Stimulated activated CD8-positive, alpha-beta memory T cell treated with anti-CD3 and anti-CD28 coated beads, Interleukin-12 subunit alpha, Interleukin-12 subunit beta, amount 100 ng/mL, for 24 hours (primary cell): Measurements from ENCODE around the gene CD44.
A peak's percentile ranks its signal among the peaks of the same experiment; 100 is the strongest.
"Not testable (repeated sequence)": the region's sequence is repeated elsewhere in the genome, so short reads cannot be mapped to it uniquely, and the experiment has no call there.

ENCODE experiments used
- DNase-seq: peaks from one replicate; pipeline ENCODE4 v3.0.0-alpha.2; 2020; ENCODE audit errors: extremely low read depth

The CD44 gene

DNA sequence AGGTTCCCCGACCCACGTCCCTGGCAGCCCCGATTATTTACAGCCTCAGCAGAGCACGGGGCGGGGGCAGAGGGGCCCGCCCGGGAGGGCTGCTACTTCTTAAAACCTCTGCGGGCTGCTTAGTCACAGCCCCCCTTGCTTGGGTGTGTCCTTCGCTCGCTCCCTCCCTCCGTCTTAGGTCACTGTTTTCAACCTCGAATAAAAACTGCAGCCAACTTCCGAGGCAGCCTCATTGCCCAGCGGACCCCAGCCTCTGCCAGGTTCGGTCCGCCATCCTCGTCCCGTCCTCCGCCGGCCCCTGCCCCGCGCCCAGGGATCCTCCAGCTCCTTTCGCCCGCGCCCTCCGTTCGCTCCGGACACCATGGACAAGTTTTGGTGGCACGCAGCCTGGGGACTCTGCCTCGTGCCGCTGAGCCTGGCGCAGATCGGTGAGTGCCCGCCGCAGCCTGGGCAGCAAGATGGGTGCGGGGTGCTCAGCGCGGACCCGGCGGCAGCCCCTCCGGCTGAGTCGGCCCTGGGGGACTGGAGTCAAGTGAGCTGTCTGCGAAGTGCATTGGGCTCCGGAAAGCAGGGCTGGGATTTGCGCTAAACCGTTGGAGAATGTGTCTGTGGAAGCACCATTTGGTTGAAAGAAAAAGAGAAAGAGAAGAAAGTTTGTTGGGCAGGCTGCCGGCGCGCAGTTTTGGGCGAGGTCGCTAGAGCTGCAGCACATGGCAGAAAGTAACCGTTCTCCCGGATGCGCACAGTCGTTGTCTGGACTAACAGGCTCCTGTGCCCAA lies at the start of gene CD44:
Gene CD44 (plus strand): TSS at position 229 of the 779 bp plus-strand sequence. CDS start 133 bp downstream, at position 362.
- peak; percentile 49 for DNase-seq

DNA sequence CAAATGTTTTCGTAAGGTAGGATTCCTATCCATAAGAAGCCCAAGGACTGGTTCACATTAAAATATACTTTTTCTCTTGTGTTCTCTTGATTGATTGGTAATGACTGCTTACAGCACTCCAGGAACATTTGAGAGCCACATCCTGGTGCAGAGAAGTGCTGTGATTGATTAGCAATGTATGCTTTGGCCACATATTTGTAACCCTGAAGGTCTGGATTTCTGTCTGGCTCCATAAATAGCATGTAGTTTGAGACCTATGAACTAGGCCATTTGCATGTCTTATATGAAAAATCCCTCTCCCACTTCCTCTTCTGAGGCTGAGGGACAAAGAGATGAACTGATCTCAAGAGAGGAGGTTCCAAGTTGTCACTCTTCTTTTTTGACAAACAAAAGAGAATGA lies 49.3 kb upstream of the CD44 start:
- DNase-seq, result no peak

DNA sequence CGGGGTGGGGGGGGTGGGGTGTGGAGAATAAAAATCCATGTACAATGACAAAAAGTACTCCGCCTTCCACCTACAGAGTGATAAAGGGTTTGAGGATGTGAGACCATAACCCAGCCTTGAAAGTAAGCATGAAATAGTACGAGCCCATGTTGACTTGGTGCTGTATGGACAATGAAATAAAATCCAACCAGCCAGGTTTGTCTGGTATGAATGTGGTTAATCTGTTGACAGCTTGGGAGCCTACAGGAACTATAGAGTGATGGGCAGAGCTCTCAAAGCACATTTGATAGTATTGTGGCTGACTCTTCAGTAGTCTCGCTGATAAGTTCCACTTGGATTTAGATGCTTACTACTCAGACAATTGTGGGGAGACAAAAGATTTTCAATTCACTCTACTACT lies 48.8 kb upstream of the CD44 start:
- DNase-seq, result no peak

DNA sequence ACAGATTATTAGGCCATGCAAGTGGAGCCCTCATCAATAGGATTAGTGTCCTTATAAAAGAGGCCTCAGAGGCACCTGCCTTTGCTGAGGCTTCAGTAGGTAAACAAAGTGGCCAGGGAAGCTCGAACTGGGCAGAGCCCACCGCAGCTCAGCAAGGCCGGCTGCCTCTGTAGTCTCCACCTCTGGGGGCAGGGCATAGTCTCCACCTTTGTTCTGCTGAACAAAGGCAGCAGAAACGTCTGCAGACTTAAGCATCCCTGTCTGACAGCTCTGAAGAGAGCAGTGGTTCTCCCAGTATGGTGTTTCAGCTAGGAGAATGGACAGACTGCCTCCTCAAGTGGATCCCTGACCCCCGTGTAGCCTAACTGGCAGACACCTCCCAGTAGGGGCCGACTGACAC lies 48.0 kb upstream of the CD44 start:
- not testable (repeated sequence) for DNase-seq

DNA sequence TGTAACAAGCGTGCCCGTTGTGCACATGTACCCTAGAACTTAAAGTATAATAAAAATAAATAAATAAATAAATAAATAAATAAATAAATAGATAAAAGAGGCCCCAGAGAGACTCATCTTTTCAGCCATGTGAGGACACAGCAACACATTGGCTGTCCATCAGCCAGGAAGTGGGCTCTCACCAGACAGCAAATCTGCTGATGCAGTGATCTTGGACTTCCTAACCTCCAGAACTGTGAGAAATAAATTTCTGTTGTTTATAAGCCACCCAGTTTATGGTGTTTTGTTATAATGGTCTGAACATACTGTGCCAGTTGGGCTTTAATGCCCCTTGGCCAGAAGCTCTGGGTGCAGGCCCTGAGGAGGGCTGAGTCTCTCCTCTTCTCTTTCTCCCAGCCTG lies 42.2 kb upstream of the CD44 start:
- DNase-seq, result no peak

DNA sequence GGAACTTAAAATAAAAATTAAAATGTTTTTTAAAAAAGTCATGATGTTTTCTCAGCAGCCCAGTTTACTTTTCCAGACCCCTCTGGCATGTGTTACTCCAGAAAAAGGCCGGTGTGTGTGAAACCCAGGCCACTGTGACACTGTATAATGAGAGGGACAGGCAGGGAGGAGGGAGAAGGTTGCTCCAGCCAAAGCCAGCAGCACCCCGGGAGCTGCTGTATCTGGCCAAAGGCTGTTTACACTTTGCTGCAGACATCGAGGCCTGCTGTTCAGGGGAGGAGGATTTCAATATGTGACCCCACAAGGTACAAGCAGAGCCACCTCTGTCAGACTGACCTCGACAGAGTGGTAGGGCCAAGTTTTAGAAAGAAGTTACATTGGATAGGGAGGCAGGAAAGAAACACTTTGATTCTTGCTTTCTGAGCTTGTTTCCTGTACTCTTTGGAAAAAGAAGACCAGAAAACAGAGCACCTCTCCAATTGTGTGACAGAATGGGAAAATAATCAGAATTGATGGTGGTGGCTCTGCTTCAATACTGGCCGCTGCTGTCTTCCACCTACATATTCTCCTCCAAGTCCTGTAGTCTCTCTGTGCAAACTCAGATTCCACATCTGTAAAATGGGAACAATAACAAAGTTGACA lies 41.0 kb upstream of the CD44 start:
- no peak for DNase-seq

DNA sequence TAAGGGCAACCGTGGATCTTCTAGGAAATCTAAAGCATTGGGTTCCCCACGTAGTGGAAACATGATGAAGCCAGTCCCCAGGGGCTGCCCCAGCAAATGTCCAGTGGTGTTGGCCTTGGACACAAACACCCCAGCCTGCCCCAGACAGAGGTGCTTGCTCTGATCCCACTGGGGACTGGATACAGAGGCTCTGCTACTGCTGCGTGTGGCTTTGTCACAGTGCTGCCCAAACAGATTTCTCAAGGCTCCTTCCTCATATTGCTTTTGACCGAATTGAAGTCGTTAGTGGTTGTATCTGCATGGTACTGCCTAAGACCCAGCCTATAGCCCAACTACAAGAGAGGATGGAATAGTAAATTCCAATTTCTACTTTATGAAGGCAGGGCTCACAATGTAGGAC lies 40.1 kb upstream of the CD44 start:
- DNase-seq, result no peak

DNA sequence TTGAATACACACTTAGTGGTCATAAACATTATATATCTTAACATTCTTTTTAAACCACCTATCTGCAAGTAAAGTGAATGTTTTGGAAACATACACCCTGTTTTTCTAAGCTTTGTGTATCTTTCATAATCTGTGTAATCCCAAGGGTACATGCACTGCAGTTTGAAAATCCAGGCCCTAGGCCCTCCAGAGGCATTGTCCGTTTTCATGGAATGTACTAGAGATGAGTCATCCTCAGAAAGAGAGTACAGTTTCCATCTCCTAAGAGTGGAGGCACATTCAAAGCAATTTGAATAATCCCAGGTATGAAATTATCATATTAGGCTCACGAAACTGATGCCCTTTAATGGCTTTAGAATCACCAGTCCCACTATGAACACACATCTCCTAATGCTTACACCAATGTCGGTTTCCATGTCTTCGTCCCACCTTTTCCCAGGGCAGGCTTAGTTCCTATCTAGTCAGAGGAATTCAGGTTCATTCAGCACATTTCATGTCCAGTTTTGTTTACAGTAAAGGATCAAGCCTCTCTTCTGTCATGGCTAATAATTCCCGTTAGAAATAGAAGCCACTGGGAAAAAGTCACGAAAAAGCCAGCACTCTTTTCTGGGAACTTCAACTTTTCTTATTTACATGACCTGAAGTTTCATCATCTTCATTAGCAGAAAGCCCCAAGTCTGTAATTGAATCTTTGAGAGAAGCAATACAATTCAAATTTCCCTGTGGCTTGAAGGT lies 39.5 kb upstream of the CD44 start:
- DNase-seq, result no peak

DNA sequence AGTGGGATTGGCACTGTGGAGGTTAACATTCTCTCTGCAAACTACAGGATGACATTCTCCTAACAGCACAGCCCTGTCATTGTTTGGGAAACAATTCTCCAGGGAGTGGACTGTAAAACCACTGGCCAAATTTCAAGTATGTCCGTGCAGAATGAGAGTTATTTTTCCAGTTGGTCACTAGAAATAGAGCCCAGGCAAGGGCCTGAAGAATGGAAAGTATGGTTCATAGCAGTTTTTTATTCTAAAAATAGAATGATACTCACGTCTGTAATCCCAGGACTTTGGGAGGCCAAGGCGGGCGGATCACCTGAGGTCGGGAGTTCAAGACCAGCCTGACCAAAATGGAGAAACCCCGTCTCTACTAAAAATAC lies 39.0 kb upstream of the CD44 start:
- DNase-seq, result no peak

DNA sequence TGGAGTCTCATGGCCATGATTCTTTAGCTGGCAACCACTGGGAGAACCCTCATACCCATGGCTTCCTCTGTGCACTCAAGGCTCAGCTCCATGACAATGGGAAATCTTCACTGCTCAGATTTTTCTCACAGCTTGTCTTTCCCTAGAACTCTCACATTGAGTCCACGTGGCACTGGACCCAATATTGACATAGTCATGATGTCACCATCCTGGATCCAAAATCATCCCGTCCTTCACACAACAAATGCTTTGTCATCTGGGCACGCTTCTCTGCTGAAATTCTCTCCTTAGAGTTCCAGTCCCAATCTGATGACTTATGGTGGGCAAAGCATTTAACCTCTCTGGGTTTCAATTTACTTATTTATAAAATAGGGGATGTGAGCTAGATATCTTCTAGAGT lies 37.7 kb upstream of the CD44 start:
- DNase-seq, result no peak

DNA sequence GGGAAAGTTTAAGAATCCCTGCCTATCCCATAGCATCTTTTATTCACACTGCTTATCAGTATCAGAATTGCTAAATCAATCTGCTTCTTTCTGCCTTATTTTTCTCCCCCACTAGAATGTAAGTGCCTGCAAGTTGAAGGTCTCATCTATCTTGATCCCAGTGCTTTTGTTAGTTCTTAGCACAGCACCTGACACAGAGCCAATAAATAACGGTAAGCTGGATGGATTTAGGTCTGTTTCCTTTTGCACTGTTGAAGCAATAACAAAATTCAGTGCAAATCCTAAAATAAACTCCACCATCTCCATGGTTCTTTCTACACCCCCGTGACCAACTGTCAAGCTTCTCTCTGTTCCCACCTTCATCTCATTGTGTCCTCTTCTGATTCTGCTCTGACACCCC lies 36.7 kb upstream of the CD44 start:
- no peak for DNase-seq

DNA sequence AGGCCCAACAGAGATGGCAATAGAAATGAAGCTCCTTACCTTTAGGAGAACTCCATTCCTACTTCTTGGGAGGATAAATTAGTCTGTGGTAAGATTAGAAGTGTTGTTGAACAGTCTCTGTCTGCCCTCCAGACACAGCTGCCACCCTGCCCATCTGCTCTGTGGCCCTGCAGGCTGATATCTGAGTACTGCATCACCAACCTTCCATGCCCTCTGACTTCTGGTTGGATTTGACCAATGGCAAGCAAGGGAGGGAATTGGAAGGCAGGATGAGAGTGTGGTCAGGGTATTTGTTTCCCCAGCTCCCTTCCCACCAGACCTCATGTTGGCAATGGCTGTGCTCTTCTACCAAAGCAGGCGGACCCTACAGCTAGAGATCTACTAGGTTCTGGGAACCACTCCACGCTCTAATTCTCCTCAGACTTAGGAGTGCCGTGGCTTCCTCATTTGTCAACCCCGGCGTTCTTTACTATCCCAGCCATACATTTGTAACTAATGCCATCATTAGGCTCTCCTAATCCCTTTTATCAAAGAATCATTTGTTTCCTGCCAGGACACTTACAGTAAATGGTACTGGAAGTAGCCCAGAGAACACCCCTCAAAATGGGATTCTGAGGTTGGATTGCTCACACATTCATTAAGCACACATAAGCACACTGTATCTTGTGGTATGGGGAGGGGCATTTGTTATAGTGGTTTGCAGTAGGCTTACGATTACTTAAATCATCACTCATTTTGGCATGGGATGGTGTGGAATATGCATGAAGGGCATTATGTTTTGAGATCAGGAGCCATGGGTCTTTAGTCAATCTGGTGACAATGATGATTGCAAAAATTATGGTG lies 35.4 kb upstream of the CD44 start:
- DNase-seq, result no peak

DNA sequence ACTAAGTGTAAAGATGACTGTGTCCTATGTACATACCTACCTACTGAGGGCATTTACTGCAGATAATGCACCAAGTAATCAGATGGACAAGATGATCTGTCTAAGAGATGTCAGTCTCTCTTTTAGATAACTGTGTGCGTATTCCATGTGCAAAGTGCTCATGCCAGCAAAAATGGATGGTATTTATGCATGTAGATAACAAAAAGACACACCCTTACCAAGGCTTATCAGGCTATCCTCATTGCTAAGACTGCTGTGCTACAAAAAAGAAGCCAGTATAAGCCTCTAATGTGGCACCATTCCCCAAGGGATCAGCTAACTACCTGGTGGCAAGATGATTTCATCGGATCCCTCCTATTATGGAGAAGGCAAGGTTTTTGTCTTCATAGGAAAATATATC lies 34.3 kb upstream of the CD44 start:
- DNase-seq, result no peak

DNA sequence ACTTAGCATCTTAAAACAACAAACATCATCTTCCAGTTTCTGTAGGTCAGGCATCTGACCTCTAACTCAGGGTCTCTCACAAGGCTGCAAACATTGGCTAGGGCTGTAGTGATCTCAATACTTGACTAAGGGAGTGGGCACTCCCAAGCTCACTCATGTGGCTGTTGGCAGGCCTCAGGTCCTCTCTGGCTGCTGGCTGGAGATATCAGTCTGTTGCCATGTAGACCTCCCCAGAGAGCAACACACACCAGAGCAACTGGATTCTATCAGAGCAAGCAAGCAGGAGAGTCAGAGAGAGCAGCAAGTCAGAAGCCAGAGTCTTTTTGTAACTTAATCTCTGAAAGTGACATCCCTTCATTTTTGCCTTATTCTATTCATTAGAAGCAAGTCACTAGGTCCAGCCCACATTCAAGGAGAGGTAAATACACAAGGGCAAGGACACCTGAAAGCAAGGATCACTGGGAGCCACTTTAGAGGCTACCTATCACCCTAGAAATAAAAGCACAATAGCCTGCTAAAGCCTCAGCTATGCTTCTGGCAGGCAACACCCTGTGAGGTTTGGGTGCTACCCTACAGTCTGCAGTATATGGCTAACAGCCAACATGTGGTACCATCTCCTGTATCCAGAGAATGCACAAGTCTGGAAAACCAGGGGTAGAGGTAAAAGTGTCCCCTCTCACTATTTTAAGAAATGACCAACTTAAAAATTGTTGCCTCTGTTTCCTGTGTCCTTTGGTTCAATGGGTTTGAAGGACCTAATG lies 33.5 kb upstream of the CD44 start:
- no peak for DNase-seq

DNA sequence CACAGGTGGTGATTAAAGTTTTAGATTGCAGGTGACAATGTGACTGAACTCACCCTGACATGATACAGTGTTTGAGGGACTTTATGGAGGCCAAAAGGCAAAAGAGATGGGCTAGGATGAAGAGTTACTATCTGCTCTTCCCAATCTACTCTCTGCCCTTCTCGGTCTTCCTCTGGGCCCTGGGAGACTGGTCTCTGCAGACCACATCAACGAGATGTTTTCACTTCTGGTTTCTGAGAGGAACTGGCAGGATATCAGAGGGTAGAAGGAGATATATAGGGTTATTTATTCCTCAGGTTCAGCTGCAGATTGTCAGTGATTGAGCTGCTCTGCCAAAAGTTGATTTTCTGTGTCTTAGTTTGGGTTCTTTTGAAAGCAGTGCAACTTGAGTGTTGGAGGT lies 32.4 kb upstream of the CD44 start:
- DNase-seq, result no peak

DNA sequence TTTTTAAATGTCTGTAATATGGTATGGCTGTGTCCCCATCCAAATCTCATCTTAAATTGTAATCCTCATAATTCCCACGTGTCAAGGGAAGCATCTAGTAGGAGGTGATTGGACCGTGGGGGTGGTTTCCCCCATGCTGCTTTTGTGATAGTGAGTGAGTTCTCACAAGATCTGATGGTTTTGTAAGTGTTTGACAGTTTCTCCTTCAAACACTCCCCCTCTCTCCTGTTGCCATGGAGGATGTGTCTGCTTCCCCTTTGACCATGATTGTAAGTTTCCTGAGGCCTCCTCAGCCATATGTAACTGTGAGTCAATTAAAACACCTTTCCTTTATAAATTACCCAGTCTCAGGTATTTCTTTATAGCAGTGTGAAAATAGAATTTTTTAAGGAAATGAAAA lies 31.1 kb upstream of the CD44 start:
- DNase-seq, result no peak

DNA sequence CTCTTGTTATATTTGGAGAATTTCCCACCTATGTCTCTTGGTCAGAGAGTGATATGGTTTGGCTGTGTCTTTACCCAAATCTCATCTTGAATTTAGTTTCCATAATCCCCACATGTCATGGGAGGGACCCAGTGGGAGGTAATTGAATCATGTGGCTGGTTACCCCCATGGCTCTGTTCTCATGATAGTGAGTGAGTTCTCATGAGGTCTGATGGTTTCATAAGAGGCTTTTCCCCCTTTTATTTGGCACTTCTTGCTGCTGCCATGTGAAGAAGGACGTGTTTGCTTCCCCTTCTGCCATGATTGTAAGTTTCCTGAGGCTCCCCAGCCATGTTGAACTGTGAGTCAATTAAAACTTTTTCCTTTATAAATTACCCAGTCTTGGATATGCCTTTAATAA lies 30.6 kb upstream of the CD44 start:
- DNase-seq, result not testable (repeated sequence)

DNA sequence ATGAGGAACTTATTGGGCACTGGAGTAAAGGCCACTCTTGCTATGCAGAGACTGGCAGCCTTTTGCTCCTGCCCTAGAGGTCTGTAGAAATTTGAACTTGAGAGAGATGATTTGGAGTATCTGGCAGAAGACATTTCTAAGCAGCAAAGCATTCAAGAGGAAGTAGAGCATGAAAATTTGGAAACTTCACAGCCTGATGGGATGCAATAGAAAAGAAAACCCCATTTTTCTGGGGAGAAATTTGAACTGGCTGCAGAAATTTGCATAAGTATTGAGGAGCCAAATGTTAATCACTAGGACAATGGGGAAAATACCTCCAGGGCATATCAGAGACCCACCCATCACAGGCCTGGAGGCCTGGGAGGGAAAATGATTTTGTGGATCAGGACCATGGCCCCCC lies 29.9 kb upstream of the CD44 start:
- DNase-seq, result no peak

DNA sequence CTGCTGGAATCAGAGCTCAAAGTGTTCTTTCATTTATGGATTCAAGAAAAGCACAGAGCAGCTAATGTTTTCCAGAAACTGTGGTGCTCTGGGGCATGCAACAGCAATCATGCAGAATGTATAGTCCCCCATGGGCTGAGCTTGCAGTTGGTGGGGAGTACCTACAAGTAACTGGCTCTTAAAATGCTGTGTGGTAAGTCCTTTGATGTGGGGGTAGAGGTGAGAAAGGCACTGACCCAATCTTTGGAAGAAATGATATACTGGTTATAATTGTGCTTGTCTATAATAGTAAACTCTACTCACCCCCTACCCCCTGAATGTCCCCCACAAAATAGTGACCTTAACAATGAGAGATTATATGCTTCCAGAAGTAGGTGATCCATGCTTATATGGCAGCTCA lies 29.1 kb upstream of the CD44 start:
- DNase-seq, result no peak

DNA sequence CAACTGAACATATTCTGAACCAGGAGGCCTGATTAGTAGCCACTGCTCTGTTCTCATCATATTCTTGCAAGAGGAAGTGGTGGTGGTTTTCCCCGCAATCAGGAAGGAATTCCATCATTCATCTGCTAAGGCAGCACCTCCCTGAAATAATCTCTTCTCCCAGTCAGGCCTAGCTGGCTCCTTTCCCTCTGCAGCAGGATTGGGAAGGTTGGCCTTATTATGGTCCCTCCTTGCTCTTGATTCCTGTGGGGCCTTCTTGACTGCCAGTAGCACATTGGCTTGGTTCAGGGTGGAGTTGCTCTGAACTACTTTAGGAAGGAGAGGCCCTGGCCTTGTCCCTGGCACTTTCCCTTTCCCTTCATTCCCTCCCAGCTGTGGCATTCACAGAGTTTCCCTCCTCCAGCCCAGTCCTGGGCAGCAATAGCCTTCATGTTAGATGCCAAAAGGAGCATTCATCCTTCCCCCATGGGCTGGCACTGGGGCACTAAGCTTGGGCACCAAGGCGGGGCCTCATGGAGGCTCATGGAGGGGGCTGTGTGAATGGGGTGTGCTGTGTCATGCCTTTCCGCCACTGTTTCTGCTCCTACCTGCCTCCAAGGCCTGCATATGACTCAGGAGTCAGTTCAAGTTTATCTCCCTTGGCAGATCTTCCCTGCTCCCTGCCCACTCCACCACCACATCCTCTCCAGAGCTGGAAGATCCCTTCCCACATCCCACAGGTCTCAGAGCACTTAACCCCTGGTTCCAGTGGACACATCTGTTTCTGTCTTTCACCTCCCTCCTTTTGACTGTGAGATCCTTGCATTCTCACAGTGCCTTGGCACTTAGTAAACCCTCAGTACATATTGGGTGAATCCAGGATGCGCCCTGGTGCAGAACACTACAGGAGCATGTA lies 27.6 kb upstream of the CD44 start:
- no peak for DNase-seq
